ENCODE results near the gene TMIGD1.

GRCh38 chr17:30273373-30273772, 60.5 kb downstream of the TMIGD1 start:
- no peak for TF ChIP-seq CTCF (IDR thresholded peaks at IDR 0.05)
- no peak for TF ChIP-seq POLR2AphosphoS5 (IDR thresholded peaks at IDR 0.05)
